SH-SY5Y (cell line): ENCODE results near the gene LMO1.

Experiments
- GATA2 ChIP-seq: IDR thresholded peaks from 2 replicates; pipeline ENCODE4 v1.6.1; 2011; ENCODE audit warnings: mild to moderate bottlenecking, low read depth, low read length
- GATA3 ChIP-seq: IDR thresholded peaks from 2 replicates; pipeline ENCODE4 v1.6.1; 2011; ENCODE audit warnings: low read depth, mild to moderate bottlenecking, low read length, moderate library complexity

DNA sequence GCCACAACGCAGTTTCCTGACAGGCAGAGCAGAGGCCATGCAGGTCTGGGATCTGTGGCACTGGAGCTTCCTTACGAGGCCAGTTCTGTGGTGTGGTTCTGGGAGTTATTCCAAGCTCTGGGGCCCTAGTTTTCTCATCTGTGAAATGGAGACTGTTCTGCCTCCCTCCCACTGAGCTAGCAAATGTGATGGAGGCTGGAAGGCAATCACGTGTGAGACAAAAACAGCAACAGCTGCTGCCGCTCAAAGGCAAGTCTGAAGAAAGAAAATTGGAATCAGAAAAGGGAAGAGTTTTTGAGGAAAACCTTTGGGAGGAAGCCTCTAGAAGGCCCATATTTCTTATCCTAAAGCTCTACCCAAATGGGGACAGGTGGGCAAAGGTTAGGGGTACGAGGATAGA, 86.5 kb downstream of the LMO1 start:
- no peak for TF ChIP-seq GATA3
- TF ChIP-seq GATA2: no peak
